GM12875 (cell line): ENCODE results near the gene SERPINH1.

Experiments
- H3K4me3 ChIP-seq: one replicate; pipeline ENCODE4 v1.5.1; 2011; ENCODE audit warnings: low read depth, low read length, control low read depth
- CTCF ChIP-seq: IDR thresholded peaks from 2 replicates; pipeline ENCODE4 v1.5.1; 2011; ENCODE audit warnings: low read depth, mild to moderate bottlenecking, control low read depth, inconsistent platforms, low read length, moderate library complexity, borderline replicate concordance; ENCODE audit not compliant: insufficient read depth

The SERPINH1 gene

GRCh38 chr11:75597636-75598035 is 35.6 kb downstream of the SERPINH1 start:
- TF ChIP-seq CTCF, result peak; percentile 86
- no peak overlapping the region for H3K4me3 ChIP-seq

- no peak overlapping the region for H3K4me3 ChIP-seq
- no peak for TF ChIP-seq CTCF
Observed at GRCh38 chr11:75598264-75598663, 36.2 kb downstream of the SERPINH1 start.

GRCh38 chr11:75598900-75599299 is 36.8 kb downstream of the SERPINH1 start:
- no peak overlapping the region for H3K4me3 ChIP-seq
- TF ChIP-seq CTCF, result no peak

GRCh38 chr11:75600356-75600755 is 38.3 kb downstream of the SERPINH1 start:
- no peak overlapping the region for H3K4me3 ChIP-seq
- no peak for TF ChIP-seq CTCF

DNA sequence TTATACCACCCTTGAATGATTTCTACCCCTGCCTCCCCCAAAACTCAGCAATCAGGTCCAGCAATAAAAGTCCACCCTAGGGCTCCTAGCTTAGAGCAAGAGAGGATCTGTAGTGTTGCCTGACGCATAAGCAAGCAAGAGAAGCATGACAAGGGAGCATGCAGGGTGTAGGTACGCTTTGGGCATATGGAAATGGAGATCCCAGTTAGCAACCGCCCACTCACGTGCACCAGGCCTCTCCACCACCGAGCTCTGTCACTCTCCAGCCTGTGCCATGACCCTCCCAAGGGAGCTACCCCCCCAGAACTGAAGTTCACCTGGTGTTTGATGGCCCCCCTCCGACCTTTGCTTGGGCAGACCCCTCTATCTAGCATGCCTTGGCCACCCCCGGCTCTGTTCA is 39.4 kb downstream of the SERPINH1 start:
- no peak overlapping the region for H3K4me3 ChIP-seq
- TF ChIP-seq CTCF, result no peak

DNA sequence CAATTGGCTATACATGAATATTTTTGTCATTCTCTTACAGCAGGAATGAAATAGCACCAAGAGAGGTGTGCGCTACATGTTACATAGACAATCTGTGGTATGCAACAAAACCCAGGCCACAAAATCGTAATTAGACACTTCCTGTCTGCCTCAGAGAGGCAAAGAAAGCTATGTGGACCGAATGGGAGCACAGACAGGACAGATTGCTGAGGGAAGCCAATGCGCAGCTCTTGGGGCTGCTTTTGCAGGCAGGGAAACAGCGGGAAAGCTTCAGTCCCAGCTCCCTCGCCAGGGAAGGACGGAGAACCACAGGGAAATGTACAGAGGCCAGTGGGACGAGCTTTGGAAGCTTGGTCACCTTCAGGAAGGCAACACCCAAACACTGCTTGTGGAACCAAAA is 40.9 kb downstream of the SERPINH1 start:
- no peak for TF ChIP-seq CTCF
- no peak overlapping the region for H3K4me3 ChIP-seq

DNA sequence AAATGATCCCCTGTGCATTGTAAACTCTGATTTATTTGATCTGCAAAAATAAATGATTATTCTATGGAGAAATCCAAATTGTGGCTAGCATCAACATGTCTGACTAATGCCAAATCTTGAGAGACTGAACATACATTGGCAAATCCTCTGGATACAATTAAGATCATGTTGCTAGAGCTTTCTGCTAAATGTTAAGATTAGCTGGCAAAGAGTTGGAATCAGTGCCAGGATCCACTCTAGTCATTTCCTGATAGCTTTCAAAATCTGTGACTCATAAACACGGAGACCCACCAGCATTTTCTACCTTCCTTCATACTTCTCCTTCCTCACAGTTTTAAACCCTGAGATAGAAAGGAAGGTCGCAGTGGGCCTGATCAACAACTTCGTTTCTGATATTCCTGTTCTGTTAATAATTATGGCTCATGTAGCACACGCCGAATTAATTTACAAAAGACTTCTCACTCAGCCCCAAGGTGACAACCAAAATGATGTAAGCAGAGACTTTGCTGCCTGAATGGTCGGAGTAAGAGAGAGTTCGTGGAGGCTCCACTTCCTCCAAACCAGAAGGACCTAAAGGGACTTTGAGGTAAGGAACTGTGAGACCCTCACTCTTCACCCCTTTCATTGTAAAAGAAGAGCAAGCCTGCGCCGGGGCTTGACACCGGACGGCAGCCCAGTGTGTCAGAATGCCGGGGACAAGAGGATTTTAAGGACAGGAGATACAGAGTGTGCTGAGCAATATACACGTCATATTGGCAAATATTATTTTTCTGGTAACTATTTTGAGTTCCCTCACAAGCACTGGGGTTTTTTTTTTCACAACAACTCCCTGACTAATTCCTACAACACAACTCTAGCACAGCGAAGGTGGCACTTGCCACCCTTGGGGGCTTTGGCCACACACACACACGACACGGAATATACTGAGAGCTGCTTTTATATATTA is 42.0 kb downstream of the SERPINH1 start:
- TF ChIP-seq CTCF, result no peak
- H3K4me3 ChIP-seq, result no peak overlapping the region
